ENCODE results near the gene AGRN. TPM values are rescaled to one million over a fixed set of nuclear protein-coding genes. Genes with fewer than 3 reads are reported as not detected.

AGRN gene
- total RNA-seq (2022; extraction: Qiagen RNA extraction): 89.0 to 113 TPM (median 105 TPM) in 5 replicates

DNA sequence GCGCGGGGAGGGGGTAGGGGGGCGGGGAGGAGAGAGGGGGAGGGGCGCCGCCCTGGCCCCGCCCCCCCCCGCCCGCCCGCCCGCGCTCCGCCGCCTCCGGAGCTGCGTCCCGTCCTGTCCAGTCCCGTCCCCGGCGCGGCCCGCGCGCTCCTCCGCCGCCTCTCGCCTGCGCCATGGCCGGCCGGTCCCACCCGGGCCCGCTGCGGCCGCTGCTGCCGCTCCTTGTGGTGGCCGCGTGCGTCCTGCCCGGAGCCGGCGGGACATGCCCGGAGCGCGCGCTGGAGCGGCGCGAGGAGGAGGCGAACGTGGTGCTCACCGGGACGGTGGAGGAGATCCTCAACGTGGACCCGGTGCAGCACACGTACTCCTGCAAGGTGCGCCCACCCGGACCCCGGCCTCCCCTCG, at the start of gene AGRN:
AGRN (plus strand) TSS at position 121 of the 405 bp plus-strand sequence; CDS start at position 174, 53 bp downstream.

DNA sequence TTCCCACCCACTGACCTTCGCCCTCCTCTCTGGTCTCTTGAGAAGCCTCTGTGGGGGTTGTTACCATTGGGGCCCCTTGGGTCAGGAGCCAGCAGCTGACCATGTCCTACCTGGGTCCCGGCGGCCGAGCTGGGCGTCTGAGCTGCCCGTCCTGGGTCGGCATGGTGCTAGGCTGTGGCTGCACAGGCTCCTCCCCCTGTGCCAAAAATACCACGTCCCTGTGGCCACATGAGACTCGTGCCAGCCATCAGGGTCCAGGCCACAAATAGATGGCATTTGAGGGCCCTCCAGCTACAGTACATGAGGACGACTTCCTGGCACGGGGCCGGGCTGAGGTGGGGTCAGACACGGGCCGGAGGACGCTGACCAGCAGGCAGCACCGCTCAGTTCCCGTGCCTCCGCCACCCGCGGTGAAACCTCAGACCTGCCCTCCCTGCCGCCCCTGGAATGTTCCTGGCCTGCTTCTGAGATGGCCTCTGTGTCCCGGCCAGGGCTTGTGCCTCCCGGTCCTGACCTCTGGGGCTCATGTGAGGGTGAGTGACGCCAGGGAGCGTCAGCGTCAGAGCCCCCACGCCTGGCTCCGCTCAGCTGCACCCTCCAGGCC, 37.9 kb upstream of the AGRN start, which contains the start of gene PERM1:
PERM1 (minus strand) TSS at position 139 of the 604 bp plus-strand sequence. CDS start 1,064 bp downstream, outside the sequence.

GRCh38 chr1:999725-1000356, 20.1 kb upstream of the AGRN start, which contains the start of gene HES4:
HES4 (minus strand) TSS chr1:1000097; CDS start chr1:999973, 124 bp downstream.

DNA sequence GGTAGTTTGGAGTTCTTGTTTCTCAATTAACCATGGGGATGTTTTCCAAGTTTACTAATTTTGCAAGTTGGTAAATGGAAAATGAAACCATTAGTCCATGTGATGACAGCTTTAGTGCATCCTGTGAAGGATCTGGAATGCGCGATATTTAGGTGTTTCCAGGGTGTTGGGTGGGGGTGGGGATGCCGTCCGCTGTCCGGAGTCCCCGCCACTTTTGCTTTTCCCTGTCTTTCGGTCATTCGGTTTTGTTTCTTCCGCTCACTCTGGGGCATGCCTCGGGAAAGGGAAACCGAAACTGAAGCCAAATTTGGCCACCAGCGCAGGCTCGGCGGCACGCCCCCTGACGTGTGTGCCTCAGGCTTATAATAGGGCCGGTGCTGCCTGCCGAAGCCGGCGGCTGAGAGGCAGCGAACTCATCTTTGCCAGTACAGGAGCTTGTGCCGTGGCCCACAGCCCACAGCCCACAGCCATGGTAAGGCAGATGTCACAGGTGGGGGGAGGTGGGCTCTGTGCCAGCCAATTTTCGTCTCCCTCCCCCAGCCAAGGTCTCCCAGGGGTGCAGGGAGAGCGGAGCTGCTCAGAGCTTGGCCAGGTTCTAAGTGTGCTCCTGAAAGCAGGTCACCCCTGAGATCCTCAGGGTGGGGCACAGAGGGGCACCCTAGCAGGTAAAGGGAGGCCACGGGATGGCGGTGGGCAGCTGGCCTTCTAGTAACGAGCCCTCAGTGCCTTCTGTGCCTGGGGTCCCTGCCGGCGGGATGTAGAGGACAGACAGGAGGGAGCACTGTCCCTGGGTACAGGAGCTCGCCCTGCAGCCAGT, 6.6 kb upstream of the AGRN start, which contains the start of gene ISG15:
ISG15 (plus strand) TSS at position 393 of the 817 bp plus-strand sequence; CDS start at position 470, 77 bp downstream.

GRCh38 chr1:1073743-1074587, 54.0 kb downstream of the AGRN start, which contains the start of gene RNF223:
RNF223 (minus strand) TSS chr1:1074306; CDS start chr1:1072566, 1,740 bp downstream.

Other genes starting within 250 kb of the AGRN start
- 16.2 to 28.1 TPM (median 24.5 TPM) in 5 replicates for gene SAMD11, start 96.2 kb upstream of the AGRN start, total RNA-seq (2022; extraction: Qiagen RNA extraction)
- 74.7 to 85.5 TPM (median 78.1 TPM) in 5 replicates for gene NOC2L, start 60.9 kb upstream of the AGRN start, total RNA-seq (2022; extraction: Qiagen RNA extraction)
- gene KLHL17, start 59.5 kb upstream of the AGRN start, total RNA-seq (2022; extraction: Qiagen RNA extraction): 9.7 to 15.2 TPM (median 13.4 TPM) in 5 replicates
- 4.4 to 5.7 TPM (median 4.9 TPM) in 5 replicates for gene PLEKHN1, start 53.6 kb upstream of the AGRN start, total RNA-seq (2022; extraction: Qiagen RNA extraction)
- 0.10 to 0.18 TPM (median 0.14 TPM) in 5 replicates for gene PERM1, start 38.0 kb upstream of the AGRN start, total RNA-seq (2022; extraction: Qiagen RNA extraction)
- gene HES4, start 20.0 kb upstream of the AGRN start, total RNA-seq (2022; extraction: Qiagen RNA extraction): 15.6 to 64.4 TPM (median 55.7 TPM) in 5 replicates
- gene ISG15, start 6.6 kb upstream of the AGRN start, total RNA-seq (2022; extraction: Qiagen RNA extraction): 12.6 to 22.7 TPM (median 20.9 TPM) in 5 replicates
- 0.14 to 0.47 TPM (median 0.30 TPM) in 5 replicates for gene RNF223, start 54.2 kb downstream of the AGRN start, total RNA-seq (2022; extraction: Qiagen RNA extraction)
- 9.2 to 14.7 TPM (median 13.6 TPM) in 5 replicates for gene C1orf159, start 96.0 kb downstream of the AGRN start, total RNA-seq (2022; extraction: Qiagen RNA extraction)
- not detected in 5 replicates for gene TTLL10, start 153.8 kb downstream of the AGRN start, total RNA-seq (2022; extraction: Qiagen RNA extraction)
- 0.17 to 0.42 TPM in 2 of 5 replicates, not detected in the others for gene TNFRSF18, start 186.5 kb downstream of the AGRN start, total RNA-seq (2022; extraction: Qiagen RNA extraction)
- 0.09 to 0.34 TPM (median 0.25 TPM) in 3 of 5 replicates, not detected in the others for gene TNFRSF4, start 194.0 kb downstream of the AGRN start, total RNA-seq (2022; extraction: Qiagen RNA extraction)
- 113 to 131 TPM (median 122 TPM) in 5 replicates for gene SDF4, start 211.9 kb downstream of the AGRN start, total RNA-seq (2022; extraction: Qiagen RNA extraction)
- 11.3 to 19.2 TPM (median 17.6 TPM) in 5 replicates for gene B3GALT6, start 212.1 kb downstream of the AGRN start, total RNA-seq (2022; extraction: Qiagen RNA extraction)
- gene C1QTNF12, start 226.6 kb downstream of the AGRN start, total RNA-seq (2022; extraction: Qiagen RNA extraction): 0.97 to 2.3 TPM (median 1.3 TPM) in 5 replicates